ENCODE data around the gene NR1I3. TPM values are rescaled to one million over a fixed set of nuclear protein-coding genes. Genes with fewer than 3 reads are reported as not detected.

Gene NR1I3
- total RNA-seq, 1 experiment from 2014 or later: not detected

GRCh38 chr1:161192476-161193465, 45.2 kb downstream of the NR1I3 start:
- intact Hi-C loops (cut with micrococcal nuclease; ENCODE audit: unreplicated experiment): loop anchor here (1.0 kb wide), 1 partner anchor 190 kb away; no protein-coding TSS in a partner anchor
- Histone ChIP-seq H3K4me3 (no peak overlapping the region), H3K27me3 (ENCODE audit: insufficient read depth, low read depth) (no peaks in the 10 kb centered on the region), H3K27ac (no peak overlapping the region), H3K4me2 (no peak overlapping the region), H4K20me1 (ENCODE audit: insufficient read depth) (no peaks in the 10 kb centered on the region), H3K4me1 (replicated peaks; ENCODE audit: insufficient read depth) (no peaks in the 10 kb centered on the region), H3K79me2 (ENCODE audit: low read depth) (no peaks in the 10 kb centered on the region), H2AFZ (no peak overlapping the region), H3K9me3 (ENCODE audit: insufficient read depth, low read depth) (no peaks in the 10 kb centered on the region), H3K36me3 (ENCODE audit: low read depth) (no peaks in the 10 kb centered on the region), H3F3A (ENCODE audit: insufficient read depth, low read depth) (no peaks in the 10 kb centered on the region), H3K9me2 (ENCODE audit: insufficient read depth) (no peaks in the 10 kb centered on the region)
- ChIA-PET CTCF (interaction anchor here (0.5 to 1.2 kb wide), 3 partner anchors 33 to 1582 kb away, joined by 3 to 4 read pairs (median 3); partner anchors contain the start of gene TOMM40L), POLR2A (ENCODE audit: unreplicated experiment) (no interaction called here)
- DNase-seq: peak; percentile 38 to 52
- no TSS peak for BruUV-seq (replicated peaks)
- TF ChIP-seq CTCF (conservative IDR thresholded peaks at IDR 0.05): peak; percentile 86
- TF ChIP-seq EZH2 (IDR thresholded peaks at IDR 0.05; ENCODE audit: low read depth): no peak

GRCh38 chr1:161191971-161192370, 46.0 kb downstream of the NR1I3 start:
- H3K36me3 ChIP-seq (ENCODE audit: low read depth): no peaks in the 10 kb centered on the region
- no peaks in the 10 kb centered on the region for H4K20me1 ChIP-seq (ENCODE audit: insufficient read depth)
- H3K9me3 ChIP-seq (ENCODE audit: insufficient read depth, low read depth): no peaks in the 10 kb centered on the region
- intact Hi-C loops (cut with micrococcal nuclease; ENCODE audit: unreplicated experiment): loop anchor here (1.0 kb wide), 1 partner anchor 190 kb away; no protein-coding TSS in a partner anchor
- H3F3A ChIP-seq (ENCODE audit: insufficient read depth, low read depth): no peaks in the 10 kb centered on the region
- TF ChIP-seq EZH2 (IDR thresholded peaks at IDR 0.05; ENCODE audit: low read depth) (no peak), CTCF (conservative IDR thresholded peaks at IDR 0.05) (no peak)
- H3K4me2 ChIP-seq: no peak overlapping the region
- POLR2A ChIA-PET (ENCODE audit: unreplicated experiment): no interaction called here
- no peaks in the 10 kb centered on the region for H3K79me2 ChIP-seq (ENCODE audit: low read depth)
- H3K4me3 ChIP-seq: no peak overlapping the region
- H3K27ac ChIP-seq: no peak overlapping the region
- no peak overlapping the region for H2AFZ ChIP-seq
- no peaks in the 10 kb centered on the region for H3K27me3 ChIP-seq (ENCODE audit: insufficient read depth, low read depth)
- DNase-seq: no peak
- no TSS peak for BruUV-seq (replicated peaks)
- CTCF ChIA-PET: interaction anchor here (0.6 kb wide), 1 partner anchor 434 kb away, joined by 3 read pairs; no protein-coding TSS in a partner anchor
- no peaks in the 10 kb centered on the region for H3K4me1 ChIP-seq (replicated peaks; ENCODE audit: insufficient read depth)
- H3K9me2 ChIP-seq (ENCODE audit: insufficient read depth): no peaks in the 10 kb centered on the region

- Histone ChIP-seq H4K20me1 (ENCODE audit: insufficient read depth) (no peaks in the 10 kb centered on the region), H3K27me3 (ENCODE audit: insufficient read depth, low read depth) (no peaks in the 10 kb centered on the region), H3K4me2 (no peak overlapping the region), H3K4me1 (replicated peaks; ENCODE audit: insufficient read depth) (no peaks in the 10 kb centered on the region), H3F3A (ENCODE audit: insufficient read depth, low read depth) (no peaks in the 10 kb centered on the region), H3K4me3 (no peak overlapping the region), H2AFZ (no peak overlapping the region), H3K36me3 (ENCODE audit: low read depth) (no peaks in the 10 kb centered on the region), H3K79me2 (ENCODE audit: low read depth) (no peaks in the 10 kb centered on the region), H3K9me3 (ENCODE audit: insufficient read depth, low read depth) (no peaks in the 10 kb centered on the region), H3K9me2 (ENCODE audit: insufficient read depth) (no peaks in the 10 kb centered on the region), H3K27ac (no peak overlapping the region)
- ChIA-PET POLR2A (ENCODE audit: unreplicated experiment) (no interaction called here), CTCF (no interaction called here)
- TF ChIP-seq EZH2 (IDR thresholded peaks at IDR 0.05; ENCODE audit: low read depth) (no peak), CTCF (conservative IDR thresholded peaks at IDR 0.05) (no peak)
- DNase-seq: no peak
- intact Hi-C loops (cut with micrococcal nuclease; ENCODE audit: unreplicated experiment): no loop called here
- BruUV-seq (replicated peaks): no TSS peak
These were observed 47.0 kb downstream of the NR1I3 start for GRCh38 chr1:161190962-161191521.

Measured in PC-9 (cell line).